SHP77 treated with DMSO at 0.1 percent for 48 hours (cell line): ENCODE measurements around the gene SLC35G3.
"Not testable (repeated sequence)": the region's sequence is repeated elsewhere in the genome, so short reads cannot be mapped to it uniquely, and the experiment has no call there.

Experiments used
- DNase-seq: peaks from one replicate; lab custom pipeline; 2025; lab: John Stamatoyannopoulos, UW

SLC35G3 gene

GRCh38 chr17:35210741-35211140, 16.5 kb upstream of the SLC35G3 start:
- no peak for DNase-seq

GRCh38 chr17:35202582-35202981, 8.4 kb upstream of the SLC35G3 start:
- not testable (repeated sequence) for DNase-seq

GRCh38 chr17:35195062-35195461, 869 bp upstream of the SLC35G3 start:
- not testable (repeated sequence) for DNase-seq

GRCh38 chr17:35192708-35193107, 1.5 kb downstream of the SLC35G3 start:
- DNase-seq = no peak

GRCh38 chr17:35191001-35191695, 3.0 kb downstream of the SLC35G3 start:
- no peak for DNase-seq

GRCh38 chr17:35189291-35189690, 4.9 kb downstream of the SLC35G3 start:
- DNase-seq = no peak

- DNase-seq = no peak
Measured at GRCh38 chr17:35188111-35188510, 6.1 kb downstream of the SLC35G3 start.

GRCh38 chr17:35187481-35187880, 6.7 kb downstream of the SLC35G3 start:
- no peak for DNase-seq

- DNase-seq = no peak
Measured at GRCh38 chr17:35185849-35186248, 8.3 kb downstream of the SLC35G3 start.

- no peak for DNase-seq
Measured at GRCh38 chr17:35184274-35184673, 9.9 kb downstream of the SLC35G3 start.

- no peak for DNase-seq
Measured at GRCh38 chr17:35183332-35183731, 10.9 kb downstream of the SLC35G3 start.

GRCh38 chr17:35179379-35179778, 14.8 kb downstream of the SLC35G3 start:
- not testable (repeated sequence) for DNase-seq

- DNase-seq = no peak
Measured at GRCh38 chr17:35176897-35177296, 17.3 kb downstream of the SLC35G3 start.

- DNase-seq = no peak
Measured at GRCh38 chr17:35175638-35176415, 18.4 kb downstream of the SLC35G3 start.

GRCh38 chr17:35174835-35175334, 19.3 kb downstream of the SLC35G3 start:
- DNase-seq = no peak

GRCh38 chr17:35172321-35172720, 21.9 kb downstream of the SLC35G3 start:
- DNase-seq = not testable (repeated sequence)

GRCh38 chr17:35171834-35172233, 22.4 kb downstream of the SLC35G3 start:
- no peak for DNase-seq

GRCh38 chr17:35170968-35171771, 23.0 kb downstream of the SLC35G3 start:
- DNase-seq = no peak

GRCh38 chr17:35169835-35170363, 24.3 kb downstream of the SLC35G3 start:
- DNase-seq = no peak

- DNase-seq = no peak
Measured at GRCh38 chr17:35167666-35168065, 26.5 kb downstream of the SLC35G3 start.

GRCh38 chr17:35167046-35167445, 27.1 kb downstream of the SLC35G3 start:
- no peak for DNase-seq

GRCh38 chr17:35166526-35166925, 27.7 kb downstream of the SLC35G3 start:
- no peak for DNase-seq
